ENCODE results near the gene IVNS1ABP. TPM values are rescaled to one million over a fixed set of nuclear protein-coding genes. Genes with fewer than 3 reads are reported as not detected.
"Not testable (repeated sequence)": the region's sequence is repeated elsewhere in the genome, so short reads cannot be mapped to it uniquely, and the experiment has no call there.

The IVNS1ABP gene
- total and polyA plus RNA-seq, 2 donors (not counting 3 experiments of a cell fraction or from before 2014, with no cell fraction given) = 26.3 to 81.6 TPM

GRCh38 chr1:185365951-185366350, 48.9 kb upstream of the IVNS1ABP start:
- POLR2A ChIA-PET = no interaction called here
- FAIRE-seq = no peak
- intact Hi-C loops (cut with micrococcal nuclease) = loop anchor here (2.0 kb wide), 1 partner anchor 49 kb away; the partner anchor contains the start of gene IVNS1ABP

GRCh38 chr1:185364528-185364927, 47.5 kb upstream of the IVNS1ABP start:
- H3K36me3 ChIP-seq (ENCODE audit: control insufficient read depth in 2 of 2, extremely low read depth in 1 of 2, insufficient read depth in 2 of 2, low read length in 2 of 2); FAIRE-seq; H2AFZ ChIP-seq (ENCODE audit: low read depth, low read length); H3K9me3 ChIP-seq (replicated peaks; ENCODE audit: control insufficient read depth, insufficient read depth, low read length); H3K27ac ChIP-seq (ENCODE audit: insufficient read depth, low read depth, low read length); BruUV-seq (replicated peaks); H3K79me2 ChIP-seq (ENCODE audit: control insufficient read depth, insufficient read depth, low read length); H4K20me1 ChIP-seq (replicated peaks; ENCODE audit: control insufficient read depth, extremely low read depth, insufficient read depth, low read length); H3K27me3 ChIP-seq (ENCODE audit: control insufficient read depth in 2 of 2, insufficient read depth in 2 of 2, low read length in 2 of 2); DNase-seq (ENCODE audit: low read depth, low spot score); H3K9ac ChIP-seq (replicated peaks; ENCODE audit: extremely low read depth, insufficient read depth, low read length); intact Hi-C loops (cut with micrococcal nuclease); POLR2A ChIA-PET; H3K4me3 ChIP-seq (replicated peaks in 1 of 3; ENCODE audit: insufficient read depth in 1 of 3, low read depth in 1 of 3, low read length in 3 of 3); H3K4me2 ChIP-seq (ENCODE audit: insufficient read depth, low read length); H3K9me1 ChIP-seq (replicated peaks; ENCODE audit: control insufficient read depth, extremely low read depth, insufficient read depth, low read length); dilution Hi-C loops (cut with MboI; ENCODE audit: extremely low pct_ligation_motif_present, low sequenced_read_pairs): not testable (repeated sequence)
- CTCF ChIA-PET = interaction anchor here (1.2 kb wide), 1 partner anchor 9 kb away, joined by 4 read pairs; no protein-coding TSS in a partner anchor
- H3K4me1 ChIP-seq (ENCODE audit: control insufficient read depth, extremely low read depth, insufficient read depth, low read length) = peaks cover 31% of the 10 kb centered on the region

More at GRCh38 chr1:185365951-185366350, 48.9 kb upstream of the IVNS1ABP start:
- H3K27me3 ChIP-seq (ENCODE audit: control insufficient read depth in 2 of 2, insufficient read depth in 2 of 2, low read length in 2 of 2) = no peaks in the 10 kb centered on the region
- no peaks in the 10 kb centered on the region for H3K79me2 ChIP-seq (ENCODE audit: control insufficient read depth, insufficient read depth, low read length)
- H2AFZ ChIP-seq (ENCODE audit: low read depth, low read length) = no peak overlapping the region
- no peaks in the 10 kb centered on the region for H3K9me1 ChIP-seq (replicated peaks; ENCODE audit: control insufficient read depth, extremely low read depth, insufficient read depth, low read length)
- H3K9me3 ChIP-seq (replicated peaks; ENCODE audit: control insufficient read depth, insufficient read depth, low read length) = no peaks in the 10 kb centered on the region
- H3K36me3 ChIP-seq (ENCODE audit: control insufficient read depth in 2 of 2, extremely low read depth in 1 of 2, insufficient read depth in 2 of 2, low read length in 2 of 2) = no peaks in the 10 kb centered on the region
- no peak overlapping the region for H3K9ac ChIP-seq (replicated peaks; ENCODE audit: extremely low read depth, insufficient read depth, low read length)
- CTCF ChIA-PET = no interaction called here
- DNase-seq (ENCODE audit: low read depth, low spot score) = no peak
- peaks cover 30% of the 10 kb centered on the region for H3K4me1 ChIP-seq (ENCODE audit: control insufficient read depth, extremely low read depth, insufficient read depth, low read length)
- H3K27ac ChIP-seq (ENCODE audit: insufficient read depth, low read depth, low read length) = no peak overlapping the region
- H3K4me2 ChIP-seq (ENCODE audit: insufficient read depth, low read length) = no peak overlapping the region
- no peak overlapping the region for H3K4me3 ChIP-seq (replicated peaks in 1 of 3; ENCODE audit: insufficient read depth in 1 of 3, low read depth in 1 of 3, low read length in 3 of 3)
- H4K20me1 ChIP-seq (replicated peaks; ENCODE audit: control insufficient read depth, extremely low read depth, insufficient read depth, low read length) = no peaks in the 10 kb centered on the region
- BruUV-seq (replicated peaks) = no TSS peak
- TF ChIP-seq POLR2AphosphoS5 (IDR thresholded peaks at IDR 0.05; ENCODE audit: insufficient read depth, low read depth, low read length) (no peak), EZH2 (IDR thresholded peaks at IDR 0.05; ENCODE audit: borderline replicate concordance, low read depth, low read length, severe bottlenecking) (no peak), JUN (IDR thresholded peaks at IDR 0.05; ENCODE audit: borderline replicate concordance, insufficient read depth, insufficient read length, low read depth) (no peak), GATA2 (IDR thresholded peaks at IDR 0.05; ENCODE audit: insufficient read depth, insufficient read length, low read depth, low read length) (no peak), POLR2A (IDR thresholded peaks at IDR 0.05; ENCODE audit: low read depth, low read length) (no peak), FOS (IDR thresholded peaks at IDR 0.05; ENCODE audit: borderline replicate concordance, insufficient read depth, low read length) (no peak), MAX (IDR thresholded peaks at IDR 0.05; ENCODE audit: insufficient read depth, insufficient read length) (no peak), MYC (IDR thresholded peaks at IDR 0.05; ENCODE audit: low read depth, low read length) (no peak)
- TF ChIP-seq, protein P1, sequence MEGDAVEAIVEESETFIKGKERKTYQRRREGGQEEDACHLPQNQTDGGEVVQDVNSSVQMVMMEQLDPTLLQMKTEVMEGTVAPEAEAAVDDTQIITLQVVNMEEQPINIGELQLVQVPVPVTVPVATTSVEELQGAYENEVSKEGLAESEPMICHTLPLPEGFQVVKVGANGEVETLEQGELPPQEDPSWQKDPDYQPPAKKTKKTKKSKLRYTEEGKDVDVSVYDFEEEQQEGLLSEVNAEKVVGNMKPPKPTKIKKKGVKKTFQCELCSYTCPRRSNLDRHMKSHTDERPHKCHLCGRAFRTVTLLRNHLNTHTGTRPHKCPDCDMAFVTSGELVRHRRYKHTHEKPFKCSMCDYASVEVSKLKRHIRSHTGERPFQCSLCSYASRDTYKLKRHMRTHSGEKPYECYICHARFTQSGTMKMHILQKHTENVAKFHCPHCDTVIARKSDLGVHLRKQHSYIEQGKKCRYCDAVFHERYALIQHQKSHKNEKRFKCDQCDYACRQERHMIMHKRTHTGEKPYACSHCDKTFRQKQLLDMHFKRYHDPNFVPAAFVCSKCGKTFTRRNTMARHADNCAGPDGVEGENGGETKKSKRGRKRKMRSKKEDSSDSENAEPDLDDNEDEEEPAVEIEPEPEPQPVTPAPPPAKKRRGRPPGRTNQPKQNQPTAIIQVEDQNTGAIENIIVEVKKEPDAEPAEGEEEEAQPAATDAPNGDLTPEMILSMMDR (IDR thresholded peaks at IDR 0.05; ENCODE audit: extremely low read depth in 1 of 2, insufficient read depth in 1 of 2, low read depth in 1 of 2, low read length in 2 of 2) = no peak
- dilution Hi-C loops (cut with MboI; ENCODE audit: extremely low pct_ligation_motif_present, low sequenced_read_pairs) = no loop called here

Measured in endothelial cell of umbilical vein (primary cell).